KOPT-K1 (cell line): Measurements from ENCODE around the gene SECISBP2L.

Experiments
- H3K27ac ChIP-seq: fragments of 200-600 bp; sonication (generic); 2 replicates; pipeline ENCODE4 v1.5.1; 2016; ENCODE audit warnings: antibody characterized with exemption, mild to moderate bottlenecking, low read depth, low read length; ENCODE audit not compliant: poor library complexity, severe bottlenecking
- H3K36me3 ChIP-seq: fragments of 200-600 bp; sonication (generic); 2 replicates; pipeline ENCODE4 v1.5.1; 2017; ENCODE audit warnings: antibody characterized with exemption, mild to moderate bottlenecking, low read length, moderate library complexity; ENCODE audit not compliant: insufficient read depth
- H3K9me3 ChIP-seq: fragments of 200-600 bp; sonication (generic); 2 replicates; pipeline ENCODE4 v1.5.1; 2017; ENCODE audit warnings: antibody characterized with exemption, low read length, mild to moderate bottlenecking; ENCODE audit not compliant: insufficient read depth, poor library complexity, severe bottlenecking

SECISBP2L gene

DNA sequence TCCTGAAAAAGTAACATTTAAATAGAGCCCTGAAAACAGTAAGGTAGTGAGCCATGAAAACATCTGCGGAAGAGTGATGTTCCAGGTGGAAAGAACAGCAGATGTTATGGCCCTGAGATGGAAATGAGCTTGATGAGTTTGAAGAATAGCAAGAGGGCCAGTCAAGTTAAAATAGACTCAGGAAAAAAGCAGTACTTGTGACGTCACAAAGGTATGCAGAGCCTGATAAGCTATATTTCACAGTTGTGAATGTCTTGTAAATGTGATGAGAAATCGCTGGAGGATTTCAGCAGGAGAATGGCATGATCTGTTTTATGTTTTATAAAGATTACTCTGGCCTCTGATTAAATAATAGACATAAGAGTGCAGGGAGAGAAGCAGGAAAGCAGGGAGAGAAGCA, 18.6 kb upstream of the SECISBP2L start:
- H3K9me3 ChIP-seq = no peaks in the 10 kb centered on the region
- no peak overlapping the region for H3K27ac ChIP-seq
- H3K36me3 ChIP-seq = no peaks in the 10 kb centered on the region

DNA sequence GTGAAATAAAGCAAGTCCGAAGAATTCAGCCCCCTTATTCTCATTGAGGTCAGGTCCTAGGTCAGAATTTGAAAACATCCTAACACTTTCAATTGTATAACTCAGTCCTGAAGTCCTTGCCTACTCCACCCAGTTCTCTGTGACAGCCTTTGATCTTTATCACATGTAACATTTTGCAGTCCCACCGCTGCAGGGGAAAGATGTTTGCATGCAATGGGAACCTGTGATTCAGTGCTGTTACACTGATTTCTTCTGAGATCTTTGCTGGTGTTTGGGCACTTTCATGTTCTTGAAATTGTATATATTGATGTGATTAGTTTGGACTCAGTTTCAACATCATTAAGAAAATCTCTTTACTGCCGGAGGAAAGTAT, 18.0 kb upstream of the SECISBP2L start:
- Histone ChIP-seq H3K9me3 (no peaks in the 10 kb centered on the region), H3K36me3 (no peaks in the 10 kb centered on the region), H3K27ac (no peak overlapping the region)

DNA sequence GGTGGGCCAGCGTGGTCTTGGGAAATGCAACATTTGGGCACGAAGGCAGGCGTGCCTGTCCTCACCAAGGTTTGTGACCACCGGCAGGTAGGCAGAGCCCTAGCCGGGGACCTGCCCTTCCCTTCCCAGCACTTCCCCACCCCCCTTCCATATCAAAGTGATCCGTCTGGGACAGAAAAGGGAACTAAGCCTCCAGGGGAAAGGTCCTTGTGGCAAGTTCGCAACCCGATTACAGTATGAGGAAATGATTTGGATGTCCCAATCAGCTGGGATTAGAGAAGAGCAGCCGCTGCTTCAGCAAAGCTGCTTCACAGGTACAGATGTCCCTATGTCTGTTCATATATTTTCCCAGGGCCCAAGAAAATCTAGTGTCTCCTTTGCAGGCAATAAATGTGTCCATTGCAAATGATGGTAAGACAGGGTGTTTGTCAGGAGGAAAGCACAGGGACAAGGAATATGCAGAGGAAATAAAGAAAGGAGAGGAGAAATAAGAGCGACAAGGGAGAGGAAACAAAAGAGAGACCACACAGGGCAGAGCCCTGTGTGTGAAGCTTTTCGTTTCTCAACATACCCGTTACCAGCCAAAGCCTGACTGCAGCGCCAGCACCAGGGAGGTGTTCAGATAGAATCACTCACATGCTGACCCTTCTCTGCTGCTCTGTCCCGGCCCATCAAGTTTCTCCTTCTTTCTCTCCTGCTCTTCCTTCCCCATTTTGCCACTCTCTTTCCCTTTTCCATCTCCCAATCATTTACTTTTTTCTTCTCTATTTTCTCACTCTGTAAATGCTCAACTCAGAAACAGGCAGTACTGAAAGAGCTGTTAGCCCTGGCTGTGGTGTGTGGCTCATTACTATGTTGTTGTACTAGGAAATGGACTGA, 17.4 kb upstream of the SECISBP2L start:
- Histone ChIP-seq H3K9me3 (no peaks in the 10 kb centered on the region), H3K27ac (no peak overlapping the region), H3K36me3 (no peaks in the 10 kb centered on the region)

DNA sequence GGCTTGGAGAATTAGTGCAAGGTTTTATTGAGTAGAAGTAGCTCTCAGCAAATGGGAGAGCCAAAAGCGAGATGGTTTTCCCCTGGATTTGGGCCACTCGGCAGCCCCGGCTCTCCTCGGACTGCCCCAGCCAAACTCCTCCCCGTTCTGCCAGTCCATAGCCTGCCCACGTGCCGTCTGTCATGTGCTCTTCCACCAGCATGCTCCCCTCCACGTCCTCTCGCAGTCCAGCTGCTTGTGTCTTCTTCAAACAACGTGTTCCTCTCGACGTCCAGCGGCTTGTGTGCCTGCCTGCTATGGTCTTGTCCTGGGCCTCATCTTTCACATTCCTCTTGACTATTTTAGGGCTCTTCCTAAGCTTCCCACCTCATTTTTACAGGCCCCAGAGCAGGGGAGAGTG, 16.7 kb upstream of the SECISBP2L start:
- Histone ChIP-seq H3K36me3 (no peaks in the 10 kb centered on the region), H3K9me3 (no peaks in the 10 kb centered on the region), H3K27ac (no peak overlapping the region)

DNA sequence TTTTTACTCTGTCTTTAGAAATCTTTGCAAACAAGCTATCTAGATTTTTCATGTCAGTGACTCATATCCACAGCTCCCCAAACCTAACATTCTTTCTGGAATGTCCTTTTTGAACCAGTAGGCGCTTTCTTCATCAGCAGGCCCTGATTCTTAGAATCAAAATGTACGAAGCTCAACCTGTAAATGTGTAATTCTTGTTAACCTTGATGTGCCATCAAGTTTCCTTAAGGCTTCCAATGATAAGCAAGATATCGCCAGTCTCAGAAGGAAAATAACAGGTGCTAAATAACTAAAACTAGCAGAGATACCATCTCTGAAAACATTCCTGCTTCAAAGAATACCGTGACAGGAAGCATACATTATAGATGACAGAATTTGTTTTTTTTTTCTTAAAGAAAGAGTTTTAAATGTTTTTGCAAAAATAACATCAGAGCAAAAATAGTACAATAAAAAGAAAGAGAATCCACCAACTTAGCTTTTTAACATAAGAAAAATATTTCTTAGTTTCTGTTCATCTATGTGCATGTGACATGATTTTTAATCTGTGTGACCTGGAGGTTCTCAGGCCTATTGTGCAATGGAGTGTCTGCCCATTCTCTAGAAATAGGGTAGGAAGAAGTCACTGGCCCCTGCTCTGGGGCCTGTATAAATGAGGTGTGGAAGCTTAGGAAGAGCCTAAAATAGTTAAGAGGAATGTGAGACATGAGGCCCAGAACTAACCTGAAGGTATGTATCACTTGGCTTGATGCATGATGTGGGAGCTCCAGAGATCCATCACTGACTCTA, 14.7 kb upstream of the SECISBP2L start:
- H3K9me3 ChIP-seq = no peaks in the 10 kb centered on the region
- no peaks in the 10 kb centered on the region for H3K36me3 ChIP-seq
- peak overlapping the region; percentile 22 for H3K27ac ChIP-seq

DNA sequence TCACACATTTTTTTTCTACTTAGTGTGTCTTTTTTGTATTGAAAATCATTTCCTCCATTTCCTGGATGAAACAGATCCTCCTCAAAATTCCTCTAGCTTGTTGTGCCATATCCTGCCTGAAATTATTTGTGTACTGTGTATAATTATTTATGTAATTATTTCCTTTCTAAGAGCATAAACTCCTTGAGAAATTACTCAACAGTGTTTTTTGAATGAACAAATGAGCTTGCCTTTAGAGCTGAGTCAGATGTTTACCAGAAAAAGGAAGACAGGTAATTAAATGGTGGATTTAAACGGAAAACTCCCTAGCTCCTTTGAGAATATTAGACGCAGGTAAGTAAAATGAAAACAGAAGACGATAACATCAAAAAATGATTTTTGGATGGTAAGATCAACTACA, 13.2 kb upstream of the SECISBP2L start:
- Histone ChIP-seq H3K27ac (no peak overlapping the region), H3K9me3 (no peaks in the 10 kb centered on the region)

DNA sequence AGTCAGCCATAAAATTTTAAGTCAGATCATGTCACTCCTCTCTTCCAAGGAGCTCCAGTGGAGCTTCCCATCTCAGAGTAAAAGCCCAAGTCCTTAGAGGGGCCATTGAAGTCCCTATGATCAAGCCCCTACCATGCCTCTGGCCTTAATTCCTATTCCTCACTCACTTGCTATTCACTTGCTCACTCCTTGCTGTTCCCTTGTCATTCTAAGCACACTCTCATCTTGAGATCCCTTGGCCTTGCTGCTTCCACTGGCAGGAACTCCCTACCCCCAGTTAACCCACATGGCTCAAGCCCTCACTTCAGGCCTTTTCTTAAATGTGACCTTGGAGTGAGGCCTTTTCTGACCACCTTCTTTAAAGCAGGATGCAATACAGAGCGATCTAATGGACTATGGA, 12.3 kb upstream of the SECISBP2L start:
- no peak overlapping the region for H3K27ac ChIP-seq
- no peaks in the 10 kb centered on the region for H3K9me3 ChIP-seq
- H3K36me3 ChIP-seq = no peaks in the 10 kb centered on the region

More for the DNA sequence above, 13.2 kb upstream of the SECISBP2L start:
- no peaks in the 10 kb centered on the region for H3K36me3 ChIP-seq

DNA sequence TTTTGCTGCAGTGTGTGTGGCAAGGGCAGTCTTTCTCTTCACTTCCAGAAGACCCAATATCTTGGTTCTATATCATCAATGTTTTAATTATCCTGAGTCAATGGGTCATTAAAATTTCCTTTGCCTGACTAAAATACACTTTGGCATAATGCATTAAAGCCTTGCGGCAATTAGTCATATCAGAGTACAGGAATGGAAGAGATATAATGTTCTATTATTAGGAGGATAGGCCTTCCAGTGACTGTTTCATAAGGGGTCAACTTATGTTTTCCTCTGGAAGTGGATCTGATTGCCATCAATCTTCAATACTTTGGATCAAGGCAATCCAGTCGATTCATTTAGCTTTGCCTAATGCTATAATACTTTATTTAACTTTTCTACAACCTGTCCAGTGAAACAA, 9.4 kb upstream of the SECISBP2L start:
- Histone ChIP-seq H3K27ac (no peak overlapping the region), H3K36me3 (no peaks in the 10 kb centered on the region), H3K9me3 (peaks cover 10% of the 10 kb centered on the region)

DNA sequence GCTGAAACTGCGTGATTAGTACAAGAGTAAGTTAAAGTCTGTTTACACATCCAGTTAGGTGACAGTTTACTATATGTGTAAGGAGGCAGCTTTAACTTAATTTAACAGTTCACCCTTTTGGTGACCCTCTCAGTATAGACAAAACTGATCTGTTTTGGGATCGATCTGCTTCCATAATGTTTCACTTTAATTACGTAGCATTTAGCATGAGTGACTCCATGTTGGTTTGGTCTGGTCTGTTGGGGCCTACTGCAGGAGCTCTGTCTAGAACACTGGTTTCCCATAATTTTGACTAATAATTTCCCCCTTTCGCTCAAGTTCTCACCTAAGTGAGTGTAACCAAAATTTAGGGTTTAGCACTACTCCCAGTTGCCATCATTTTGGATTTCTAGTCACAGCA, 6.4 kb upstream of the SECISBP2L start:
- no peaks in the 10 kb centered on the region for H3K36me3 ChIP-seq
- no peak overlapping the region for H3K27ac ChIP-seq
- peaks cover 12% of the 10 kb centered on the region for H3K9me3 ChIP-seq

DNA sequence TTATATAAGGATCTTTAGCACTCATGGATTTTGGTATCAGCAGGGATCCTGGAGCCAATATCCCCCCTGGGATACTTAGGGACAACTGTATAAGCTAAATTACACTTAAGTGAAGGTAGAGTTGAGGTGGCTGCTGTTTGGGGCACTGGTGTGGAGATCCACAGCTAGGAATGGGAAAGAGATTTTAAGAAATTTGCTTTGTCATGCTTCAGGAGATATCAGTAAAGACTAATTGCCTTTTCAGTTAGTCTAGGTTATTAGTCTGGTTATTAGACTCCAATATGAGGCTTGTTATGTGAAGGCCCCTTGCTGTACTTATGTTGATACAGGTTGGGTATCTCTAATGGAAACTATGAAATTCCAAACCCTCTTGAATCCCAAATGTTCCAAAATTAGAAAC, 1.2 kb upstream of the SECISBP2L start:
- Histone ChIP-seq H3K36me3 (no peaks in the 10 kb centered on the region), H3K27ac (no peak overlapping the region), H3K9me3 (peaks cover 12% of the 10 kb centered on the region)

DNA sequence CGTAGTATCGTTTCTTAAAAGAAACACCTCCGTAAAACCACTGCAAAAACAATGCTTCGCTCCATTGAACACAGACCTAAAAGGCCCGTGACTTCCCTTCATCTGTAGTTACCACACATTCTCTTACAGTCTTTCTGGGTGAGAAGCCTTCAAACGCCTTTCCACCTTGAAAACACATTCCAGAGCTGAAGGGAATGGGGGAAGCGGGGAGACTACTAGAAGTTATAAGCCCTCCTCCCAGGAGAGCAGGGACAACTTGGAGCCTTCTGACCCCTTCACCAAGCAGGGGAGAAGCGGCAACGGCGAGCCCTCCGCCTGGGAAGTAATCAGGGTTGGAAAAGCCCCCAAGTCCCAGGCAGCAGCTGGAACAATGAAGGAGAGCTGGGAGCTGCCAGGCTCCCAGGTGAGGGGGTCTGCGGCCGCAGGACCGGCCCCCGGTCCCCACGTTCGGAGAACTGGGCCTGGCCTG, 461 bp downstream of the SECISBP2L start:
- H3K9me3 ChIP-seq = peaks cover 3% of the 10 kb centered on the region
- H3K36me3 ChIP-seq = no peaks in the 10 kb centered on the region
- H3K27ac ChIP-seq = peak overlapping the region; percentile 58

DNA sequence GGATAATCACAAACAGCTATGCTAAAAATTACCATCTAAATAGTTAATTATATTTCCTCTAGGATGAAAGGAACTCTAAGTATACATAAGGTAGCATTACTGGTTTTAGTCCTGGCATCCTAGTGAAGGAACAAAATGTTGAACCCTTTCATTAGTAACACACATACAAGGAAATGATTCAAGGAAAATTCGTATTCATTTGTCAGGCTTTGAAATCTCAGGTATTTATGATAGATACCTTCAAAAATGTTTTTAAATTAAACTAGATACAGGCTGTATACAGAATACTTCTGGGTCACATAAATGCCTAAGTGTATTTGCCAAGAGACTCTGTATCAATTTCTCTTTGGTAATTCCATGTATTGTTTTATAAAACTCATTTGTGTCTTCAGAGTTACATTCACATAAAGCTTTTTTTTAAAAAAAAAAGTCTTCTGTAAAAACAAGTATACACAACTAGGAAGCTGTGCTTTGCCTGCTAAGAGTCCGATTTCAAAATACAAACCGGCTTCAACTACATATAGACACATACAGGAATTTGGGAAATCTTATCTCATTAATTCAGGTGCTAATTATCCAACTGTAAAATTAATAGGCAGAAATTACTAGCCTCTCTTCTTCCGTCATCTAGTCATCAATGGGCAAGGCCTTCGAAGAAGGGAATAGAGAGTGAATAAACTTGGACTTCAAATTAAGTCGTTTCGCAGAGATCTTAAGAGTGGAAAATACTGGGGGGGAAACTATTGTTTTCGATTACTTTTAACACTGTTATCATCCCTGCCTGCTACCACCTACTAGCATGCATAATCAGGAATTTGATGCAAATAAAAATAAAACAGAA, 1.3 kb downstream of the SECISBP2L start:
- peak overlapping the region; percentile 58 for H3K27ac ChIP-seq

DNA sequence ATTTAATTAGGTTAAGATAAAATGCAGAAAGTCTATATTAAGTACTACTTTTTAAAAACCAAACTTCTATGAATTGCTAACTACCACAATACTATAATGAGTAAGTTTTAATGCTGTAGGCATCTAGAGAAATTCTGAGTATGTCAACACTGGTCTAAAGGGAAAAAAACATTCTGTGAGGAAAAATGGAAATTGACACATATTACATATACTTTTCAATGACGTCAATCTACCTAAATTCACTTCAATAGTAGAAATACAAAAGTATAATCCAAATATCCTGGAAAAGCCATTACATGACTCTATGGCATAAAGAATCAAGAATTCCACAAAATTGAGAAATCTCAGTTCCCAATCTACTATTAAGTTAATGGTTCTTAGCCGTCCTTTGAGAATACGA, 2.2 kb downstream of the SECISBP2L start:
- H3K27ac ChIP-seq = no peak overlapping the region
- no peaks in the 10 kb centered on the region for H3K36me3 ChIP-seq
- no peaks in the 10 kb centered on the region for H3K9me3 ChIP-seq

More for the DNA sequence above, 1.3 kb downstream of the SECISBP2L start:
- H3K36me3 ChIP-seq = no peaks in the 10 kb centered on the region
- no peaks in the 10 kb centered on the region for H3K9me3 ChIP-seq

DNA sequence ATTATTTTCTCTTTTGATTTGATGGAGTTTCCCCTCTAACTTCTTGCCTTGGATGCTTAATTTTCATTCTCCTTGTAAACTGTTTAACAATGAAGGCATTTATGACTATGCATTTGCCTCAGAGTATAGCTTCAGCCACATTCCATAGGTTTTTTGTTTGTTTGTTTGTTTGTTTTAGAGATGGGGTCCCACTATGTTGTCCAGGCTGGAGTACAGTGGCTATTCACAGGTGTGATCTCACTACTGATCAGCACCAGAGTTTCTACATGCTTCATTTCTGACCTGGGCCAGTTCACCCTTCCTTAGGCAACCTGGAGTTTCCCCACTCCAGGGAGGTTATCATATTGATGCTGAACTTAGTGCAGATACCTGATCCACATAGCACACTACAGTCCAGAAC, 4.1 kb downstream of the SECISBP2L start:
- H3K27ac ChIP-seq = no peak overlapping the region
- H3K36me3 ChIP-seq = no peaks in the 10 kb centered on the region
- H3K9me3 ChIP-seq = no peaks in the 10 kb centered on the region

DNA sequence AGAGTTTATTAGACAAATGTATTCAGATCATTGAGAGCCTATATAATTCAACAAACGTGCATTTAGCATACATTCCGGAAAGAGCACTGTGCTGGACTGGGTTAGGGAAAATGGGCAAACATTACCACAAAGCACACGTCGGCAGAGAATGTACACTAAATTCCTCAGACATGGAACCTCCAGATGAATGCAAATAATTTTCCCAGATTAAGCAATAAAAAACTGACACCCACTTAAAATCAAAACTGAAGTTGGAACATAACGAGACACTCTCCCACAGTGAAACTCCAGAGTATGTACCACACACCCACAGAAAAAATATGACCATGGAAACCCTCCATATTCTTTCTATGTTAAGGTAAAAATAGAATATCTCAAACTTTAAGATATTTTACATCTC, 4.8 kb downstream of the SECISBP2L start:
- H3K36me3 ChIP-seq = no peaks in the 10 kb centered on the region
- H3K27ac ChIP-seq = no peak overlapping the region
- no peaks in the 10 kb centered on the region for H3K9me3 ChIP-seq
